Kidney glomerular epithelial cell (primary cell): ENCODE measurements around the gene TRUB1.

Experiments
- DNase-seq: peaks from one replicate; lab custom pipeline; 2025; lab: John Stamatoyannopoulos, UW

TRUB1 gene

DNA sequence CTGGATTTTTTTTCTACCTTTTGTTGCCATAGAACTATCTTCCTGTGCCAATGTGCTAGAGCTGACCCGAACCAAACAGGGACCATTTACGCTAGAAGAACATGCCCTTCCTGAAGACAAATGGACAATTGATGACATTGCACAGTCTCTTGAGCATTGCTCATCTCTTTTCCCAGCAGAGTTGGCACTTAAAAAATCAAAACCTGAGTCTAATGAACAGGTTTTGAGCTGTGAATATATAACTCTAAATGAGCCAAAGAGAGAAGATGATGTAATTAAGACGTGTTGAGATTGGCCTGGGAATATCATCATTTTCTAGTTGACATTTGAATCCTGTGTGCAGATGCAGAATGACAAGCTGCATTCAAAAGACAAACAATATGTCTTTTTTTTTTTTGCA is 37.1 kb downstream of the TRUB1 start:
- DNase-seq: no peak

DNA sequence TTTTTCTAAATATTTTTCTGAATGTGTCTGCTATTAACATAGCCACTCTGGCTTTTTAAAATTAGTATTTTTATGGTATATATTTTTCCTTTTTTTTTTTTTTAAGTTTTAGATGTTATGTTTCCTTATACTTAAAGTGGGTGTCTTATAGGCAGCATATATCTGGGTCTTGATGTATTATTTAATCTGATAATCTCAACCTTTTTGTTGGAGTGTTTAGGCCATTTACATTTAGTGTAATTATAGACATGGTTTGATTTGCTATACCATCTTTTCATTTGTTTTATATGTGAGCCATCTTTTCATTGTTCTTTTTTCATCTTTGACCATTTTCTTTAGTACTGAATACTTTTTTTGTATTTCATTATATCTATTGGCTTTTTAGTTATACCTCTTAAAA is 45.0 kb downstream of the TRUB1 start:
- DNase-seq: no peak

DNA sequence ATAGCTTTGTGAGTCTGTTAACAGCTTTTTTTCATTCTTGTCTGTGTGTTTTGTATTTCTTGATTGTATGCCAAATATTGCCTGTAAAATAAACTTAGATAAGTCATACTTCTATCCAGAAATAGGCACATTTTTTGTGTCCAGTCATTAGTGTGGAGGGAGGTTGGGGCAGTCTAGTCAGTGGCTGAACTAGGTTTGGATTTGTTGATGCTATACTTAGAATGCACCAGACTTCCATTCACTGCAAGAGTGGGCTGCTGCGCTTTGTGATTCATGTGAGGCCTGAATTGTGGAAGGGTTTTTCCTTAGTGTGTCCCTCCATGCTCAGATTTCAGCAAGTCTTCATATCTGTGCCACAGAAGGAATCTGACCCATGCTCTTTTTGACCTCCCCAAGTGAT is 50.0 kb downstream of the TRUB1 start:
- peak; percentile 25 for DNase-seq

DNA sequence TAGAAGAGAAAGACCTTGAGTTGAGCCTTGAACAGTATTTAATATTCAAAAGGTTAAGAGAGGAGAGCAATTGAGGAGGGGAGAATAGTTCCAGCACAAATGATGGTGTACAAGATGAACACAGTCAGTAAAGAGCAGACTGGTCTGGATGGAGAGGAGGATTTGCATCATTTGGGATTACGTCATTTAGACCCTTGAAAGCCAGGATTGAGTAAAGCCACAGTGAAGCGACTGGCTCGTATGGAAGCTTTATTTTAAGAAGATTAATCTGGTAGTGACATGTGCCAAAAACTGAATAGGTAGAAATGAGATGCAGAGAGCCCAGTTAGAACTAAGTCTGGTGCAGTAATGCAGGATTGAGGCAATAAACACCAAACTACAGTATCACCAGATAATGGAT is 52.6 kb downstream of the TRUB1 start:
- no peak for DNase-seq

DNA sequence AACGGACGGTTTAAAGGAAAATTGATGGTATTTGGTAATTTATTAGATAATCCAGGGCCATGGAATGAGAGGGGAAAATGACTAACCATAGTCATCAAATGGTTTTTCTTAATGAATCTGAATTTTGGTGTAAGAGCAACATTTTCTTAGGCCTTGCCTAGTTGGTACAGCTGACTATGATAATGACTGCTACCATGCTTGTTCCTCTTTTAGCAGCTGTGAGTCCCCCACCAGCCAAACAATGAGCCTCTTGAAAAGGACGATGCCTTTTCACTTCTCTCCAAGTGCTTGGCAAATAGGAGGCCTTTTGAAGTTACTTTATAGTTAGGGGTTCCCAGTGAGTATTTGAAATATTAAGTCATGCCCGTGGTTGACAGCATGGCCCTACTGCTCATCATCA is 53.0 kb downstream of the TRUB1 start:
- DNase-seq: no peak

DNA sequence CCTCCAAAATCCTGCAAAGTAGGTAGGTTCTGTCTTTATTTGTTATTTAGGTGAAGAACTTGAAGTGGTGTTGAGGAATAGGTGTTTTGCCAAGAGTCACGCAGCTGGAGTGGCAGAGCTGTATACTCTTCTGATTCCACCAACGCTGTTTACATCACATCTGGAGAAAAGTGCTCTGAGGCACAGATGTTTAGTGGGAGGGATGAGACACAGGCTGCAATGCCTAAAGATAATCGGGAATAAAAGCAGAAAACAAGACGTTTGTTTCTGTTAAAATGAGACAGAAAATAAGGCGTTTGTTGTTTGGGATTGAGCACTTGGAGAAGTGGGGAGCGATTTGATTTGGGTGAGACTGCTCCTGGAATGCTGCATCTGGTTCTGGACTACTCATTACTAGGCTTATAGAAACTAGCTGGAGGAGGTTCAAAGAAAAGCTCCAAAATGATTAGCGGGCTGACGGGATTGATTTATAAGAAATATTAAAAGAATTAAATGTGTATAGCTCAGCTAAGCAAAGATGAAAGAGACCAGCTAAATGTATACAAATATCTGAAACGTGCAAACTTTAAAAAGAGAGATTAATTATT is 54.3 kb downstream of the TRUB1 start:
- DNase-seq: no peak

DNA sequence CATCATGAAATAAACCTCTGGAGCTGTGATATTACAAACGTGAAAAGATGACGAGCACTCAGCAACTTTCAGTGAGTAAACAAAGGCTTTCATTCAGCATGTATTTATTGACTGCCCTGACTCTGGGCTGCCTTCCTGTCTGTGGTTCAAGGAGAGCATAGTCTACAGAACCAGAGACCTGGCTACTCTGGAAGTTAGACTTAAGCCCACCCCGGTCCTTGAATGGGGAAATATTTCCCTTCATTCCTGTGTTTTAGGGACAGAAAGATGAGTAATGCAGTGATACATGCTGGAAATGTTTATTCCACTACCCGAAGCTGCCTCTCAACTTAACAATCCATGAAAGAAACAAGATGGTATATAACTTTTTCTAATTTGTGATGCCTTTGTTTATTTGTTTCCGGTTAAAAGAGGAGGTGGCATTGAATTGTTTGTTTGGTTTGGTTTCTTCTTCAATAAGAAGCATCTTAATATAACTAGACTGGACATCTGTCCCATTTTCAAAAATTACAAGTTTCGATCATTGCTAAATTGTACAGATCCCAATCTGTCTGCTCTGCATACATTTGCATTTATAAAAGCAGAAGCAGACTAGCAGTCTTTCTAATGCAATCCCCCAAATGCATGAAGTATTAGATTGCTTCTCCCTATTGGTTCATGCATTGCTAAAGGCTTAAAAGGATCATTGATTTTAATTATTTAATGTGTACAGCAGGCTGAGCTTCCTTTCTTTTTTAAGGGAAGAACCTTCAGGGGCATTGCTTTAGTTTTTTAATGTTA is 57.7 kb downstream of the TRUB1 start:
- DNase-seq: peak; percentile 6

DNA sequence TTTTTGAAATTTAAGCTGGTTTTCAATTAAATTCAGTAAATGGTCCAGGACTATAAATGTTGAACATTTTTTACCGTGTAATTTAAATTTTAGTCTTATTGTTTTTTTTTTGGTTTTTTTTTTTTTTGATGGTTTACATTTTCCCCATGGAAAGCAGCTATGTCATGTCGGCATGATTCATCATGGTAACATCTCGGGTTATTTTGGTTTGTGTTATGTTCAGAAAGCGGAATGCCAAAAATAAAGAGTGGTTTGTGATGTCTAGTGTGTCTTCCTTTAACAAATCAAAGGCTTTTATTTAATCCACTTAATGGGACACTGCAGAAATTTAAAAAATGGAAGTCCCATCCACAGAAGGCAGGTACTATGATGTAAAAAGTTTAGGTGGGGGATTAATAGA is 58.5 kb downstream of the TRUB1 start:
- DNase-seq: no peak

DNA sequence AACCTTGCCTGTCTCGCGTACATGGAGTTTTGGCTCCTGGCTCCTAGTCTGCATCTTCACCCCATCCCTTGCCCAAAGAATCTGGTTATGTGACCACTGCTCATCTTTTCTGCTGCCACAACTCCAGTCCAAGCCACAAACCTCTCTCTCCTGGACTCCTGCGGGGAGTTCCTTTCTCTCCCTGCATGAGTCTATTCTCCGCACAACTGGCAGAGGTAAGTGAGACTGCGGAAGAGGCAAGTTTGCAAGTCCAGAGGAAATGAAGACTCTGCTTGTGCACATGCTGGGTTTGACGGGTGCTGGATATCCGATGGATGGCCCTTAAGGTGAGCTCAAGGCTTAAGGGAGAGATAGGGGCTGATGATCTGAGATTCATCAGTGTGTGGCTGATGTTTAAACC is 61.0 kb downstream of the TRUB1 start:
- DNase-seq: no peak

DNA sequence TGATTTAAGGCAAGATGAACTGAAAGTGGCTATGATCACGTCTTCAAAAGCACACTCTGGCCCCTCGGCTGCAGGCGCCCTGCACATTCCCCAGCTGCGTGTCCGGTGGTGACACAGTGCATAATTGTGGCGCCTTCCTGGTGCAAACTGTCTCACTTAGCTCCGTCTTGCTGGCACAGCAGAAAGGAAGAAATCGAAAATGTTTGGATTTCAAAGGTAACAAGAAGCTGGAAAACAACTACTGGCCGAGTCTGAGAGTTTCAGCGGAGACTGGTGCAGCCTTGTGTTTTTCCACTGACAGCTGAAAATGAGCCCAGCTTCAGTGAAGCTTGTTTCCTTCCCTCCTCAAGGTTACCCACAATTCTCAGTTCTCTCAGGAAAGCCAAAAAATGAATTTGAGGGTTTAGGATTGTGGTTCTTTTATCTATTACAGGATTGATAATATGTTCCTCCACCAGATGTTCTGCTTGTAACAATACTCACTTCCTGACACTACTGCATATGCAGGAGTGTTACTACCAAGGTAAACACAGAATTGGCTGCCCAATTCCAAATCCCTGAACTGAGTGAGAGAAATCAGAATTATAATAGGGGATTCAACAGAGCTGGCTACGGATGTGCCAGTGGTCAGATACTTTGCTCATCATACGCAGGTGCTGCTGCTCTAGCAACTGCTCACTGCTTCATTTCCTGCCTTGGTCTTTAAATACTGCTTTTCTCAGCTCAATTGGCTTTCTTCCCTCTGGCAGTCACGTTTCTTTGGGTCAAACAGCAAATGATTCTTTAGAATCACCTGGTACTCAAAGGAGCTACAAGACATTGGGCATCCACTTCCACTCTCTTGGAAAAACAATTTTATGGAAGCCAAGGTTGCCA is 63.7 kb downstream of the TRUB1 start:
- DNase-seq: no peak

DNA sequence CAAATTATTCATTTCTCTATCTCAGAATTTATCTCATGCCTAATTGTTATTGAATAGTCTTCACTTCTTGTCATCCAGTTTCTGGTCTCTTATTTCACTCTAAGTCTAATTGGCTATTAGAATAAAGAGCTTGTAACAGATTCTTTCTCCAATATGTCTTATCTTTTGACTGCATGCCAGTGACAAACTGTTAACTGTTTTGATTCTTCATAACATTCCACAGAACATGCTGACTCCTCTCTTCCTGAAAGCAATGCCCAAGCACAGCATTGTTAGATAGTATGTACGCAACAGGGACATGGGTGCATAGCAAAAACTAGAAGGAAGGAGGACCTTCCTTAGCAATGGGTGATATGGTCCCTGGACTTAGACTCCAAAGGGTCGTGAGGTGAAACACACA is 65.4 kb downstream of the TRUB1 start:
- DNase-seq: no peak

DNA sequence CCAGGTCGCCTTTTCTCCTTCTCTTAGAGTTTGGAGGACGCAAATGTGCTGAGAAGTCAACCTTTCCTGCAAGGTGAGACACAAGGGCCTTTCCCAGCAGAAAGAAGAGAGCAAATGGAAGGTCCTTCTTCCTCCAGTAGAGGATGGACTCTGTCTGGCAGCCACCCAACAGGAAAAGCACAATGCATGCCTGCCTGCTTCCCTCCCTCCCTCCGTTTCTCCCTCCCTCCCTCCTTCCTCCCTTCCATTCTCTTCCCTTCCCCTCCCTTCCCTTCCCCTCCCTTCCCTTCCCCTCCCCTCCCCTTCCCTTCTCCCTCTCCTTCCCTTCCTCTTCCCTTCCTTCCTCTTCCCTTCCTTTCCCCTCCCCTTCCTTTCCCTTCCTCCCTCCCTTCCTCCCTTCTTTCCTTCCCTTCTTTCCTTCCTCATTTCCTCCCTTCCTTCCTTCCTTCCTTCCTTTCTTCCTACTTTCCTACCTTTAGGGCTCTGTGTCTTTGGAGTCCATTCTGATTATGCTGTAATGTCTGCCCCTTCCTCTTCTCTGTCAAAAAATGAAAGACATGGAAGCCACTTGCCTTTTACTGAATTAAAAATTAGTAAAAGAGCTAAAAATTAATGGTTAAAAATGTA is 66.4 kb downstream of the TRUB1 start:
- no peak for DNase-seq

DNA sequence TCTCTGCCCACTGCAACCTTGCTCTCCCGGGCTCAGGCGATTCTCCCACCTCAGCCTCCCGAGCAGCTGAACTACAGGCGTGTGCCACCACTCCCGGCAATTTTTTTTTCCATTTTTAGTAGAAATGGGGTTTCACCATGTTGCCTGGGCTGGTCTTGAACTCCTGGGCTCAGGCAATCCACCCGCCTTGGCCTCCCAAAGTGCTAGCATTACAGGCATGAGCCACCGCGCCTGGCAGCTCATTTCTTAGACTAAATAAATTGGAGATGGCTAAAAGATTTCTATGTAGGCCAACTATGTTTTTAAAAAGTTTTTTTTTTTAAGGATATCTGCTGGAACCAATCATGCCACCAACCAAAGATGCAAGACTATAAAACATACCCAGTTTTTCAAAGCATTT is 67.8 kb downstream of the TRUB1 start:
- DNase-seq: no peak

DNA sequence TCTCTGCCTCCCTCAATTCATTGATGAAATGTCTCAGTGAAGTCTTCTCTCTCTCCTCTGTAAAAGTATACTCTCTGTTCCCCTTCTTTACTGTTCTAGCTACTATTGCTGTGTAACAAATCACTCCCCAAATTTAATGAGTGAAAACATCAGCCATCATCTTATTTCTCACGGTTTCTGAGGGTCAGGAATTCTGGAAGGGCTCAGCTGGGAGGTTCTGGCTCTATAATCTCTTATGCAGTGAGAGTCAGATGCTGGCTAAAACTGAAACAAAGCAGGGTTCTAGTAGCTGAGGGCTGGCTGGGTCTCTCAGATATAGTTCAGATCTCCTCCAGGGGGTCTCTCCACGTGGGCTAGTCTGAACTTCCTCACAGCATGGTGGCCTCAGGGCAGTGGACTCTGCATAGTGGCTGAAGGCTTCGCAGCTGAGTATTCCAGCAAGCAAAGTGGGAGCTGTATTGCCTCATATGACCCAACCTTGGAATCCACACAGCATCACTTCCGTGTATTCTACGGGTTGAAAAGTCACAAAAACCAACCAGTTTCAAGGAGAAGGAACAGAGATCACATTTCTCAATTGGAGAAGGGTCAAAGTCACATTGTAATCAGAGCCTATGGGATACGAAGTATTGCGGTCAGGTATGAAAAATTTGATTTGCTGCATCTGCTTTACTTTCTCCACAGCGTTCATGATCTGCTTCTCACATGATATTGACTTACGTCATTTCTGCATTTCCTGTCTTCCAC is 80.4 kb downstream of the TRUB1 start:
- DNase-seq: no peak

DNA sequence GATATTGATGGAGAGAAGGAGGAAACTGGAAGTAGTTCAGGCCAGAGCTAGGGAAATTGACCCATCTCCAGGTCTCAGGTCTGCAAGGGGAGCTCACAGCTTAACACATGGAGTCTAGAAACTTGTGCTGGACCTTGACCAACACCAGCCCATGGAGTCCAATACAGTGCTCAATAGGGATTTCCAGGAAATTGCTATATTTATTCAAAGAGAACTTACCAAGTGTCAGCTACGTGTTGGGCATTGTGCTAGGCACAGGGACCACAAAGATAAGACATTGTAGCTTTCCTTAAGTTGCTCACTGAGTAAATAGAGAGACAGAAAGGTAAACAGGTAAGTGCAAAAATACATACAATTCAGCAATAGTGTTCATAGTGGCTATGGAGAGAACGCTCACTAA is 82.5 kb downstream of the TRUB1 start:
- DNase-seq: no peak

DNA sequence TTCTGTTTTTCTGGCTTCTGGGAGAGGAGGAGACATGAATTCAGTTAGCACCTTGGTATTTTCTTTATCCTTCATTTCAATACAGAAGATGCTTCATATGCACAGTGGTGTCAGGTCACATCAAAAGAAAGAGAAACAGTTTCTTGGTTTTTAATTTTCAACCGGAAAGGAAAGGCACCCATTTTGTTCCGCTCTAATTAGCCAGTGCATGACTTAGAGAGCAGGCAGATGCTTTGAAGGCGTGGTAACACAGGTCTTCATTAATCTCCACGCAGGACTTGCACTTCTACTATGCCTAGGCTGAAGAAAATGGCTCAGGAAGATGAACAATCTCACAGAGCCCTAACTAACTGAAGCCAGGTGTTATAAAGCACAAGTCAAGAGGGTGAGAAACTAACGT is 84.7 kb downstream of the TRUB1 start:
- DNase-seq: no peak

DNA sequence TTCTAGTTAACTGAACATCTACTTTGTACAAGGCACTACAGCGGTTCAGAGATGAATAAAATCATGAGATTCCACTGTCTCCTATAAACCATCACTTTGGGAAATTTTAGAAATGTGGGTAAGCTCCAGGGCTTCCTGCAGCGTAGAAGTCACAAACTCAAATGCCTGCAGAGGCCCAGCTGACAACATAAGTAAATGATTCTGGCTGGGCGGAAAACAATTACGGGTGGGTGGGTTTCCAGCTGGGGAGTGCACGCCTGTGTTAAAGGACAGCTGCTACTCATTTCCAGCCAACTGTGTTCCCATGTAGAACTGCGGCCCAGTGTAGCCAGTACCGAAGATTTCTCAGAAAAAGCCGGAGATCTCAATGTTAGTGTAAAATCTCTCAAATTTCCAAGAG is 85.7 kb downstream of the TRUB1 start:
- DNase-seq: no peak

DNA sequence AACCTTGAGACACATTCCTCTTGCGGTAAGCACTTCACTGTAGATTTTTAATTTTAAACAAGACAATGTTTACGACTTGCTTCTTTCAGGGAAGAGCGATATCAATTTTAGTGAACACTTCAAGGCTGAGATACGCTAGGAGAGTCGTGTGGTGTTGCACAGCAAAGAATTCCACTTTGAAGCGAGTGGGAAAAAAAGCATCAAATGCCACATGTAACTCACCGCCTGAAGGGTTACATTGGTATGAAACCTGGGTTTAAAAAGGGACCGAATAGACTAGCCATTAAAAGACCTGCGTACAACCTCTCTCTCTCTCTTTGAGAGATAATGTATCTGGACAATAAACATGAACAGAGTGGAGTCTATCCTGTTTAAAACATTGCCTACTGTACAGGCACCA is 86.4 kb downstream of the TRUB1 start:
- DNase-seq: no peak

DNA sequence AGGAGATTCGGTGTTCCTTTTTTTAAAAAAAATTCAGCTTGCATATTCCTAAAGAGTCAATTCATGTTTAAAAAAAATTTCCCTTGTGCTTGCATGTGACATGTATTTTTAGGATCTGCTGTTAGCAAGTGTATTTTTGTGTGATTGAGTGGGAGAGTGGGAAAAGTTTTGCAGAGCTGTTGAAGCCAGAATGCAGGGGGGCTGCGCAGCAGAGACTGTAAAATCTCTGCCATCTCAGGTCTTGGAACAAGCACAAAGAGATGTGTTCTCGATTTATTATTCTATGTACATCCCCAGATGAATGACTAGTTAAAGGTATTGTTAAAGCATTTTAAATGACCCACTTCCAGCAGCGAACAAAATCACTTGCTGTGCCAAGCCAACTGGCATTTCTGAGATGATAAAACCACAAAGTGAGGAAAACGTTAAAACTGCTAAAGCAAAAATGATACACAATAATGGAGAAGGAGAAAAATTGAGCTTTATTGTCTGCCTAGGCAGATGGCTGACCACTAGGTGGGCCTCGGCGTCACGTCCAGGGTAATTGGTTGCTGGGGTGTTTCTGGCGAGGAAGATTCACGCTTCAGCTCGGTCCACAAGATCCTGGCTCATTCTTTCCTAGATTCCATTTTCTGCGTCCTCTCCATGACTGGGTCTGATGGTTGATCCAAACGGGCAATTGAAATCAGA is 88.2 kb downstream of the TRUB1 start:
- no peak for DNase-seq

DNA sequence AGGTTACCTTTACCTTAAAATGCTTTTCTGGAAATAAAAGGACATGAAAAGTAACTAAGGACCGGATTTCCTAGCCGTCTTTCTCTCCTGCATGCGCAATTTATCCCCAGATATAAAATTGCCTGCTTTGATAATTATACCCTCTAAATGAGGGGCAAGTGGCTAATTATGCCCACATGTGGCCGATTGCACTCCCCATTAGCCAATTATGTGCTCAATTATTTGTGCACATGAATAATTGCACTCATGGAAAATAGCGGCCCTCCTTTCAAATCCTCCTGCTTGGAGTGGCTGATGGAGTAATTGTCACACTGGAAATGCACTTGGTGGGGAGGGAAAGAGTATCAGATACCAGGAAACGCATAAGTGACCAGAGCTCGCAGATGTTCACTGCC is 88.7 kb downstream of the TRUB1 start:
- DNase-seq: no peak
